ENCODE data around the gene COL4A1.

Gene COL4A1

DNA sequence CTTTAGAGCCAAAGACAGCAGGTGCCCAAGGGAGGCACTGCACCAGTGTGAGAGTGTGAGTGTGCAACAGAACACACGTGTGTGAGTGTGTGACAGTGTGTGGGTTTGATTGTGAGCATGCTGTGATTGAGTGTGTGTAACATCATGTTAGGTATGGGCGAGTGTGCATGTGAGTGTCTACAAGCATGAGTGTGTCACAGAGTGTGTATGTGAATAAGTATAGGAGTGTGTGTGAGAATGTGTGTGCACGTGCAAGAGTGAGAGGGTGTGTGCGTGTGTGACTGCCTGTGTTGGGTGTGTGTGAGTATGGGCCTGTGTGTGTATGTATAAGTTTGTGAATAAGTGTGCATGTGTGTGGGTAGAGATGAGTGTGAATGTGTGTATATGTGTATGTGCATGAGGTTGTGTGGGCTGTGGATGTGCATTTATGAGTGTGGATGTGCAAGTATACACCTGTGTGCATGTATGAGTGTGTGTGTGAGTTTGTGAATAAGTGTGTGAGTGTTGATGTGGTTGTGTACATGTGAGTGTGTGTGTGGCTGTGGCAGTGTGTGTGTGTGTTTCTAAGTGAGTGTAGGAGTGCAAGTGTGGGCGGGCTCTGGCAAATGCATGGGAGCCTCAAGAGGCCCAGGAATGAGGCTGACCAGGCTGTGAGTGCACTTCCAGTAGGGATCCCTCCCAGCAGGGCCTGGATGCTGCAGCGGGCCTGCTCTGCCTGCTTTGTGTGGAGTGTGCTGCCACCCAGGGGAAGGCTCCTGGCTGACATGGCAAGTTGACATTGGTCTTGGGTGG lies 198.4 kb downstream of the COL4A1 start:
- TF ChIP-seq, protein P1, sequence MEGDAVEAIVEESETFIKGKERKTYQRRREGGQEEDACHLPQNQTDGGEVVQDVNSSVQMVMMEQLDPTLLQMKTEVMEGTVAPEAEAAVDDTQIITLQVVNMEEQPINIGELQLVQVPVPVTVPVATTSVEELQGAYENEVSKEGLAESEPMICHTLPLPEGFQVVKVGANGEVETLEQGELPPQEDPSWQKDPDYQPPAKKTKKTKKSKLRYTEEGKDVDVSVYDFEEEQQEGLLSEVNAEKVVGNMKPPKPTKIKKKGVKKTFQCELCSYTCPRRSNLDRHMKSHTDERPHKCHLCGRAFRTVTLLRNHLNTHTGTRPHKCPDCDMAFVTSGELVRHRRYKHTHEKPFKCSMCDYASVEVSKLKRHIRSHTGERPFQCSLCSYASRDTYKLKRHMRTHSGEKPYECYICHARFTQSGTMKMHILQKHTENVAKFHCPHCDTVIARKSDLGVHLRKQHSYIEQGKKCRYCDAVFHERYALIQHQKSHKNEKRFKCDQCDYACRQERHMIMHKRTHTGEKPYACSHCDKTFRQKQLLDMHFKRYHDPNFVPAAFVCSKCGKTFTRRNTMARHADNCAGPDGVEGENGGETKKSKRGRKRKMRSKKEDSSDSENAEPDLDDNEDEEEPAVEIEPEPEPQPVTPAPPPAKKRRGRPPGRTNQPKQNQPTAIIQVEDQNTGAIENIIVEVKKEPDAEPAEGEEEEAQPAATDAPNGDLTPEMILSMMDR (IDR thresholded peaks at IDR 0.05; ENCODE audit: control insufficient read depth, insufficient read depth, low read depth, low read length, missing control alignments) = peak; percentile 90
- H3K4me3 ChIP-seq (ENCODE audit: control insufficient read depth, low read depth, low read length) = no peak overlapping the region
- DNase-seq (ENCODE audit: low read depth) = no peak

DNA sequence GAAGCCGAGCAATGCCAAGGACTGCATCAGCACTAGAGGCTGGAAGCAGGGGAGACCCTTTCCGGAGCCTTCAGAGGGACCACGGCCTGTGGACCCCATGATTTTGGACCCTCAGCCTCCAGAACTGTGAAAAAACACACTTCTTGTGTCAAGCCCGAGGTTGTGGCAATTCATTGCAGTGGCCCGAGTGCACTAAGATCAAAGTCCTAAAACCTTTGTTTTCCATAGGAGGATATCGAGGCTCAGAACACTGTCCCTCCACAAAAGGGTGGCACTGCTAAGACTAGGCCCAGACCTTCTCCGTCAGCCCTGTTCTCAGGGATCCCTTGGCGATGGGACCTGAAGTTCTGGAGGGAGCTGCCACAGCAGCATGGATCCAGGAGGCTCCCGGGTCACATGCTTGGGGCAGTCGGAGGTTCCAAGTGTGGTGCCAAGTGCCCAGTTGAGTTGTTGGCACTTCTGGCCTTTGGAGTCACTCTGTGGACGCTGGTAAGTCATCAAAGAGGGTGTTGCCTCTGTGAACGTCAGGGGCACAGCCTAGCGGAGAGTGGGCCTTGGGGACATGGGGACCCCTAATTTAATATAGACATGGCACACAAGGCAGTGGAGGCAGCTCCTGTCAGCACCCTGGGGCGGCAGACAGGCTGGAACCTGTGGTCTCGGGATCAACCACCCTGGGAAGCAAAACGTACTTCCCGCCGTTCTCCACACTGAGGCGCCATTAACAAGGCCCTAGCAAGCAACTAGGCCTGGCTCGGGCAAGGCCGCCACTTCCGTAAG lies 199.2 kb downstream of the COL4A1 start:
- H3K4me3 ChIP-seq (ENCODE audit: control insufficient read depth, low read depth, low read length) = no peak overlapping the region
- no peak for DNase-seq (ENCODE audit: low read depth)
- TF ChIP-seq, protein P1 (IDR thresholded peaks at IDR 0.05; ENCODE audit: control insufficient read depth, insufficient read depth, low read depth, low read length, missing control alignments) = no peak

DNA sequence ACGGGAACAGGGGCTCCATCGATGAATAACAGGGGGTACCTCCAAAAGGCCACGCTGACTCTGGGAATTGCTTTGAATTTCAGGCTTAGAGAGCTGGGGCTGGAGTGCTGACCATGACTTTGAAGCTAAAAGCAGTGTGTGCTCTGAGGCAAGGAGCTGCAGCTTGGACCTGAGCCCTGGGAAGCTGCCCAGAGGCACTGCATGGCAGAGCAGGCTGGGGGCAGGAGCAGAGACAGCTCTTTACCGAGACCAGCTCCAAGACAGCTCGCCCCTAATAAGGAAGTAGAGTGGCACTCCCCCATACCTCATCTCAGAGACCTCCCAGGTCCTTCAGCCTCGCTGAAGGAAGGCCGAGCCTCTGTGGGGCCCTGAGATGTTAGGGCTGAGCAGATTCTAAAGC lies 200.2 kb downstream of the COL4A1 start:
- no peak for DNase-seq (ENCODE audit: low read depth)
- TF ChIP-seq, protein P1 (IDR thresholded peaks at IDR 0.05; ENCODE audit: control insufficient read depth, insufficient read depth, low read depth, low read length, missing control alignments) = no peak
- H3K4me3 ChIP-seq (ENCODE audit: control insufficient read depth, low read depth, low read length) = no peak overlapping the region

DNA sequence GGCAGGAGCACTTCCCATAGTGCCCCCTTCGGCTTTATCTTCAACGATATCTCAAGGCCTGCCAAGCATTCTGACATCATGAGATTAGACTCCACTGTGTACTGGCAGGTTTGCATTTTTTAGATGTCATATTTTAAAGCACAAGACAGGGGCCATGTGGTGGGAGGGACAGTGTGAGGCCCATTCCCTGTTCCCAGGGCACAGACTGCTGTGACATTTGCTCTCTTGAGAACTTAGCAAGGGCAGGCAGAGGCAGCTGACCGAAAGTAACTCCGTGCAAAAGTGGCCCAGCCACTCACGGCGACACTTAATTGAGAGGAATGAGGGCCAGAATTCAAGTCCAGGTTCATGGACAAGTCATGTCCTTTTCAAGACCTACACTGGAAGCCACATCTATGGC lies 201.8 kb downstream of the COL4A1 start:
- H3K4me3 ChIP-seq (ENCODE audit: control insufficient read depth, low read depth, low read length) = no peak overlapping the region
- no peak for DNase-seq (ENCODE audit: low read depth)
- TF ChIP-seq, protein P1 (IDR thresholded peaks at IDR 0.05; ENCODE audit: control insufficient read depth, insufficient read depth, low read depth, low read length, missing control alignments) = no peak

DNA sequence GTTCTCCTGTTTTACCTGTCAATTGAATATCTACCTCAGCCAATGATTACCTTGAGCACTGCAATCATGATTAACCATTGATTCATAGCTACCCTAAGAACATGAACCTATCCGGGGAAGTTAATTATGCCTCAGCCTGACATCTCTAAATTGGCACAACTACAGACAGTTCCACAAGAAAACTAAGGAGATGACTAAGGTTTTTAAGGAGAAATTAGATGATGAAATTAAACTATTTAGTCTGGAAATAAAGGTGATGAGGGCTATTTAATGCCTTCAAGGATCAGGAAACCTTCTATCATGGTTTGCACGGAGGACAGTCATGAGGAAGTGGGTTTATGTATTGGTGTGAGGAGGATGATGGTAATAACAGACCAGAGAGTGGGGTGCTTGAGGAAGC lies 203.4 kb downstream of the COL4A1 start:
- DNase-seq (ENCODE audit: low read depth) = no peak
- TF ChIP-seq, protein P1 (IDR thresholded peaks at IDR 0.05; ENCODE audit: control insufficient read depth, insufficient read depth, low read depth, low read length, missing control alignments) = no peak
- no peak overlapping the region for H3K4me3 ChIP-seq (ENCODE audit: control insufficient read depth, low read depth, low read length)

DNA sequence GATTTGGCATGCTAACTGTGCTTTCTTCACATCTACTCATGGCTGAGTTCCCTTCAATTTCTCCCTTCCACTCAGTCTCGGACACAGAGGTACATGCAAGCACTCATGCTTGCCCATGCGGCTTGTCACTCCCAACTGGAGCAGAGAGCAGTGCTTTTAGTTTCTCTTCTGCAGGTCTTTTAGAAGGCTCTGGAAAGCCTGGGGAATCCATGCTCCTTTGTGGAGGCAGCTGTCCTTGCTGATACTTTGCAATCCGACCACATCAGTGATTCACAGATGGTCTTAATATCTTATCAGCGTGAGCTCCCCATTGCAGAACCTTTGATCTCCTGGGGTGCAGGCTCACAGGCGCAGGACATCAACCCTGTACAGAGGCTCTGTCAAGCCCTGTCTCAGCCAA lies 203.9 kb downstream of the COL4A1 start:
- H3K4me3 ChIP-seq (ENCODE audit: control insufficient read depth, low read depth, low read length) = no peak overlapping the region
- no peak for DNase-seq (ENCODE audit: low read depth)
- TF ChIP-seq, protein P1 (IDR thresholded peaks at IDR 0.05; ENCODE audit: control insufficient read depth, insufficient read depth, low read depth, low read length, missing control alignments) = no peak

Data from AG09309 (cell line).